K562 (cell line): ENCODE measurements around the gene PACS2. TPM values are rescaled to one million over a fixed set of nuclear protein-coding genes. Genes with fewer than 3 reads are reported as not detected.
A peak's percentile ranks its signal among the peaks of the same experiment; 100 is the strongest.

Experiments
- ATAC-seq: fragments of 200-7000 bp; cut with Tn5 transposase; 3 replicates; pipeline ENCODE4 v1.9.1; 2020; ENCODE audit warnings: moderate library complexity
- BruUV-seq: library from RNA; stranded (reverse); fragments of 400-500 nt; replicated peaks from 2 replicates; lab custom pipeline; 2021; lab: Mats Ljungman, UMichigan
- CTCF ChIA-PET: fragments of 300-600 bp; formaldehyde crosslinking; extraction: SDS; loops from one replicate; lab custom pipeline; 2021; ENCODE audit warnings: low intra/inter-chr PET ratio; lab: Yijun Ruan, JAX
- POLR2A ChIA-PET: fragments of 300-600, 350-650 bp; sonication (Branson Sonifier 250); formaldehyde crosslinking; extraction: SDS; loops from one replicate; lab custom pipeline; 2021; ENCODE audit warnings: antibody characterized with exemption, inconsistent platforms; lab: Yijun Ruan, JAX
- DNase-seq, 4 experiments: peaks; one replicate each; pipeline versions ENCODE4 v3.0.0 to v3.0.0-alpha.2; 2011 to 2018; ENCODE audit warnings: low spot score in 3 of 4, mixed read lengths in 3 of 4; ENCODE audit errors: extremely low read depth in 1 of 4
- FAIRE-seq: peaks from 2 replicates; lab custom pipeline; 2011; peaks lifted over from hg19 to GRCh38; lab: Jason Lieb, UNC
- H2AFZ ChIP-seq: 2 replicates; pipeline ENCODE4 v1.6.0; 2011; ENCODE audit warnings: low read depth, low read length, control low read depth, inconsistent platforms
- H3K27ac ChIP-seq: fragments of 200-600 bp; 3 replicates; pipeline ENCODE4 v1.8.0; 2011; ENCODE audit warnings: low read depth, mild to moderate bottlenecking, control low read depth, inconsistent platforms, low read length, moderate library complexity, mixed read lengths; ENCODE audit errors: extremely low read depth
- H3K27me3 ChIP-seq, 2 experiments: fragments of 300-600 bp in 1 of 2; 2 replicates in 1 of 2; 3 replicates in 1 of 2; pipeline versions ENCODE4 v1.6.0 to v1.8.0; 2011; ENCODE audit warnings: inconsistent platforms in 2 of 2, low read length in 2 of 2, mild to moderate bottlenecking in 1 of 2, mixed read lengths in 1 of 2, moderate library complexity in 1 of 2; ENCODE audit not compliant: control insufficient read depth in 2 of 2, insufficient read depth in 2 of 2
- H3K36me3 ChIP-seq: fragments of 300-600 bp; 3 replicates; pipeline ENCODE4 v1.8.0; 2011; ENCODE audit warnings: mild to moderate bottlenecking, low read length, inconsistent platforms; ENCODE audit not compliant: control insufficient read depth, insufficient read depth
- H3K4me1 ChIP-seq, 2 experiments: fragments of 200-600 bp in 1 of 2; replicated peaks in 1 of 2; 2 replicates in 1 of 2; 3 replicates in 1 of 2; pipeline versions ENCODE4 v1.5.1 to v1.8.0; 2011; ENCODE audit warnings: inconsistent platforms in 2 of 2, low read length in 2 of 2, mild to moderate bottlenecking in 1 of 2, mixed read lengths in 1 of 2, moderate library complexity in 1 of 2; ENCODE audit not compliant: control insufficient read depth in 2 of 2, insufficient read depth in 2 of 2
- H3K4me2 ChIP-seq: 2 replicates; pipeline ENCODE4 v1.6.1; 2011; ENCODE audit warnings: low read length, control low read depth, inconsistent platforms, mixed read lengths; ENCODE audit not compliant: insufficient read depth
- H3K4me3 ChIP-seq: fragments of 200-600 bp; sonication (generic), shearing (Covaris generic); 2 replicates; pipeline ENCODE4 v1.5.1; 2016; ENCODE audit warnings: control low read depth, inconsistent platforms
- H3K79me2 ChIP-seq: fragments of 200-600 bp; 3 replicates; pipeline ENCODE4 v1.8.0; 2011; ENCODE audit warnings: low read length, inconsistent platforms; ENCODE audit not compliant: control insufficient read depth, insufficient read depth
- H3K9ac ChIP-seq, 2 experiments: 2 replicates each; pipeline versions ENCODE4 v1.6.0 to v1.6.1; 2011; ENCODE audit warnings: low read depth in 2 of 2, low read length in 2 of 2, control low read depth in 1 of 2, inconsistent platforms in 1 of 2, mild to moderate bottlenecking in 1 of 2, mixed read lengths in 1 of 2; ENCODE audit not compliant: insufficient read depth in 1 of 2
- H3K9me1 ChIP-seq: one replicate; pipeline ENCODE4 v1.6.0; 2011; ENCODE audit warnings: inconsistent platforms, mild to moderate bottlenecking, low read length, moderate library complexity; ENCODE audit not compliant: control insufficient read depth, insufficient read depth
- H3K9me3 ChIP-seq: replicated peaks from 2 replicates; pipeline ENCODE4 v1.5.1; 2011; ENCODE audit warnings: low read depth, low read length, inconsistent platforms; ENCODE audit not compliant: control insufficient read depth, insufficient read depth
- H4K20me1 ChIP-seq: replicated peaks from 2 replicates; pipeline ENCODE4 v1.6.1; 2011; ENCODE audit warnings: low read length, inconsistent platforms, mixed read lengths; ENCODE audit not compliant: control insufficient read depth, insufficient read depth
- BRD9 ChIP-seq: fragments of 450-650 bp; IDR thresholded peaks from 2 replicates; pipeline ENCODE4 v1.6.1; 2018; ENCODE audit warnings: low read depth; ENCODE audit not compliant: partially characterized antibody
- CAMTA2 ChIP-seq: fragments of 250-450 bp; sonication (Bioruptor Pico); conservative IDR thresholded peaks from 2 replicates; pipeline ENCODE4 v1.5.1; 2022
- CHD4 ChIP-seq: fragments of 200-600 bp; sonication (generic); IDR thresholded peaks from 3 replicates; pipeline ENCODE4 v1.6.1; 2012; ENCODE audit warnings: low read depth, mild to moderate bottlenecking, mixed read lengths, low read length, inconsistent platforms; ENCODE audit not compliant: insufficient read depth, insufficient replicate concordance, poor library complexity, severe bottlenecking
- CREB5 ChIP-seq: fragments of 250-450 bp; sonication (Bioruptor Pico); IDR thresholded peaks from 2 replicates; pipeline ENCODE4 v1.5.0; 2020; ENCODE audit warnings: mild to moderate bottlenecking
- IRF1 ChIP-seq: sonication (generic); formaldehyde crosslinking; IDR thresholded peaks from 2 replicates; pipeline ENCODE4 v1.8.0; 2022; ENCODE audit warnings: missing genetic modification reagents, mild to moderate bottlenecking, borderline replicate concordance
- MECOM ChIP-seq: fragments of 250-450 bp; sonication (Bioruptor Pico); IDR thresholded peaks from 2 replicates; pipeline ENCODE4 v1.8.0; 2022; ENCODE audit warnings: inconsistent platforms
- RBM39 ChIP-seq: fragments of 200-400 bp; formaldehyde crosslinking; optimal IDR thresholded peaks from 2 replicates; pipeline ENCODE3; 2018; ENCODE audit warnings: low read depth, low read length
- SIN3A ChIP-seq, 2 experiments: fragments of 150-350 bp in 1 of 2; IDR thresholded peaks; 2 replicates each; pipeline ENCODE4 v1.6.1; 2011 to 2016; ENCODE audit warnings: borderline replicate concordance in 2 of 2, low read depth in 2 of 2, low read length in 2 of 2, mild to moderate bottlenecking in 2 of 2, moderate library complexity in 2 of 2; ENCODE audit not compliant: control insufficient read depth in 1 of 2
- SREBF1 ChIP-seq: fragments of 150-350 bp; IDR thresholded peaks from 2 replicates; pipeline ENCODE4 v1.6.1; 2014; ENCODE audit warnings: antibody characterized with exemption, low read depth, low read length, borderline replicate concordance
- THRA ChIP-seq: fragments of 450-650 bp; IDR thresholded peaks from 2 replicates; pipeline ENCODE4 v1.6.1; 2017; ENCODE audit warnings: mild to moderate bottlenecking, moderate library complexity
- TRIM25 ChIP-seq: fragments of 450-650 bp; IDR thresholded peaks from 2 replicates; pipeline ENCODE4 v1.7.0; 2016; ENCODE audit warnings: borderline replicate concordance
- ZBTB17 ChIP-seq: fragments of 450-650 bp; formaldehyde crosslinking; IDR thresholded peaks from 2 replicates; pipeline ENCODE4 v1.4.0; 2020; ENCODE audit warnings: mild to moderate bottlenecking
- ZBTB7A ChIP-seq: IDR thresholded peaks from 2 replicates; pipeline ENCODE4 v1.6.1; 2011; ENCODE audit warnings: low read depth, mild to moderate bottlenecking, low read length, moderate library complexity, borderline replicate concordance; ENCODE audit not compliant: control insufficient read depth
- ZNF311 ChIP-seq: fragments of 250-450 bp; sonication (Bioruptor Pico); IDR thresholded peaks from 2 replicates; pipeline ENCODE4 v1.4.0; 2020; ENCODE audit warnings: mild to moderate bottlenecking, moderate library complexity
- ZNF76 ChIP-seq: fragments of 250-450 bp; sonication (Bioruptor Pico); IDR thresholded peaks from 2 replicates; pipeline ENCODE4 v1.4.0; 2020; ENCODE audit warnings: mild to moderate bottlenecking, moderate library complexity, borderline replicate concordance
- WGBS: fragments of 100-300 bp; shearing (Covaris generic); methylation state at CpG from one replicate; pipeline ENCODE4 v1.1.6; 2016; ENCODE audit warnings: low coverage, mixed read lengths; ENCODE audit not compliant: insufficient coverage; ENCODE audit errors: missing lambda C conversion rate; 5-methylcytosine and 5-hydroxymethylcytosine counted together
- in situ Hi-C: fragments of 300-500 bp; cut with MboI; formaldehyde crosslinking; loops from 4 replicates; pipeline ENCODE4 v1.15.0; 2018; ENCODE audit warnings: inconsistent platforms, mixed read lengths
- intact Hi-C: fragments of 100-400 bp; cut with micrococcal nuclease; formaldehyde crosslinking; loops from 2 replicates; pipeline ENCODE4 v1.14.2; 2022
- polyA plus RNA-seq, 8 experiments: library from polyadenylated mRNA; depleted of rRNA in 4 of 8; stranded (reverse) in 5 of 8; unstranded in 3 of 8; fragments of >200 nt; fragmentation: Nextera tagmentation in 2 of 8; fragmentation: Illumina TruSeq in 1 of 8; extraction: Ambion mirVana in 2 of 8; extraction: Trizol in 1 of 8; gene quantifications; 2 replicates each; pipeline versions ENCODE4 v1.2.1 to v1.2.3, GENCODE V29; 2011 to 2014; ENCODE audit warnings: inconsistent platforms in 1 of 8, missing spikeins in 1 of 8
- total RNA-seq, 7 experiments: library from RNA; depleted of rRNA in 6 of 7; stranded (reverse); fragments of >200 nt in 6 of 7; fragmentation: Illumina TruSeq in 2 of 7; extraction: Trizol in 2 of 7; gene quantifications; 2 replicates each; pipeline versions ENCODE4 v1.2.1 to v1.2.3, GENCODE V29; 2011 to 2021; ENCODE audit warnings: low replicate concordance in 1 of 7

The PACS2 gene
- total and polyA plus RNA-seq, 9 of the 15 experiments (the other 6 are each of a cell fraction or from before 2014, with no cell fraction given): 0.11 to 20.8 (median 9.9) TPM

GRCh38 chr14:105292826-105293711 lies 21.5 kb upstream of the PACS2 start:
- no peak overlapping the region for H2AFZ ChIP-seq
- peaks cover 0 to 29% of the 10 kb centered on the region in 2 experiments; a peak in 3 of 5 replicates for H3K4me1 ChIP-seq
- H3K4me2 ChIP-seq: no peak overlapping the region
- ATAC-seq (no peak), FAIRE-seq (no peak), DNase-seq (no peak)
- in situ Hi-C loops (no loop called here), intact Hi-C loops (no loop called here)
- H4K20me1 ChIP-seq: peaks cover 10% of the 10 kb centered on the region; the same call in 1 of the 2 replicates
- H3K4me3 ChIP-seq: no peak overlapping the region
- H3K79me2 ChIP-seq: peaks cover 52% of the 10 kb centered on the region
- peak overlapping the region in 1 of 2 experiments; percentile 17; a peak in 1 of 4 replicates for H3K9ac ChIP-seq
- no peaks in the 10 kb centered on the region for H3K27me3 ChIP-seq
- H3K27ac ChIP-seq: no peak overlapping the region
- 77% methylated on average over 9 of the region's 26 CpGs for WGBS
- TF ChIP-seq THRA (no peak), ZNF311 (CRISPR knock-in tag) (no peak), CHD4 (no peak), SIN3A (IDR thresholded peaks at IDR 0.05; ENCODE audit: borderline replicate concordance in 2 of 2, control insufficient read depth in 1 of 2, low read depth in 2 of 2, low read length in 2 of 2) (no peak), CREB5 (no peak), MECOM (CRISPR knock-in tag) (no peak), TRIM25 (no peak), IRF1 (CRISPR knock-in tag) (no peak), BRD9 (no peak), ZBTB7A (no peak), RBM39 (no peak), ZBTB17 (CRISPR knock-in tag) (no peak), ZNF76 (CRISPR knock-in tag) (no peak), SREBF1 (no peak), CAMTA2 (CRISPR knock-in tag) (no peak)
- no peaks in the 10 kb centered on the region for H3K36me3 ChIP-seq
- no TSS peak for BruUV-seq
- CTCF ChIA-PET: no interaction called here
- no peaks in the 10 kb centered on the region for H3K9me1 ChIP-seq
- POLR2A ChIA-PET: no interaction called here
- H3K9me3 ChIP-seq: no peaks in the 10 kb centered on the region
